BJ (cell line): Measurements from ENCODE around the gene HMCN2. TPM values are rescaled to one million over a fixed set of nuclear protein-coding genes. Genes with fewer than 3 reads are reported as not detected.

Source experiments
- CTCF ChIA-PET: fragments of 350-600 bp; formaldehyde crosslinking; extraction: SDS; loops from one replicate; lab custom pipeline; 2021; ENCODE audit warnings: antibody characterized with exemption, inconsistent platforms; lab: Yijun Ruan, JAX
- POLR2A ChIA-PET: fragments of 300-600 bp; sonication (Branson Sonifier 250); formaldehyde crosslinking; extraction: SDS; loops from one replicate; lab custom pipeline; 2021; ENCODE audit warnings: antibody characterized with exemption; lab: Charles Lee
- DNase-seq: peaks from one replicate; pipeline ENCODE4 v3.0.0-alpha.2; 2011; ENCODE audit warnings: low read depth
- H3K27me3 ChIP-seq: 2 replicates; pipeline ENCODE4 v1.6.0; 2011; ENCODE audit warnings: low read length; ENCODE audit not compliant: control insufficient read depth, insufficient read depth
- H3K36me3 ChIP-seq: 2 replicates; pipeline ENCODE4 v1.5.1; 2011; ENCODE audit warnings: low read length; ENCODE audit not compliant: control insufficient read depth, insufficient read depth
- H3K4me3 ChIP-seq: 2 replicates; pipeline ENCODE4 v1.5.1; 2011; ENCODE audit warnings: low read depth, mild to moderate bottlenecking, control low read depth, low read length
- polyA plus RNA-seq: library from polyadenylated mRNA; depleted of rRNA; stranded (reverse); fragments of >200 nt; gene quantifications from 2 replicates; pipeline ENCODE4 v1.2.3, GENCODE V29; 2011
- TF ChIP-seq, protein P1 (sequence below): IDR thresholded peaks from 2 replicates; pipeline ENCODE4 v1.5.1; 2011; ENCODE audit warnings: low read depth, mild to moderate bottlenecking, control low read depth, inconsistent platforms, low read length, moderate library complexity; ENCODE audit not compliant: insufficient read depth

Gene HMCN2
- polyA plus RNA-seq, 1 experiment = not detected

DNA sequence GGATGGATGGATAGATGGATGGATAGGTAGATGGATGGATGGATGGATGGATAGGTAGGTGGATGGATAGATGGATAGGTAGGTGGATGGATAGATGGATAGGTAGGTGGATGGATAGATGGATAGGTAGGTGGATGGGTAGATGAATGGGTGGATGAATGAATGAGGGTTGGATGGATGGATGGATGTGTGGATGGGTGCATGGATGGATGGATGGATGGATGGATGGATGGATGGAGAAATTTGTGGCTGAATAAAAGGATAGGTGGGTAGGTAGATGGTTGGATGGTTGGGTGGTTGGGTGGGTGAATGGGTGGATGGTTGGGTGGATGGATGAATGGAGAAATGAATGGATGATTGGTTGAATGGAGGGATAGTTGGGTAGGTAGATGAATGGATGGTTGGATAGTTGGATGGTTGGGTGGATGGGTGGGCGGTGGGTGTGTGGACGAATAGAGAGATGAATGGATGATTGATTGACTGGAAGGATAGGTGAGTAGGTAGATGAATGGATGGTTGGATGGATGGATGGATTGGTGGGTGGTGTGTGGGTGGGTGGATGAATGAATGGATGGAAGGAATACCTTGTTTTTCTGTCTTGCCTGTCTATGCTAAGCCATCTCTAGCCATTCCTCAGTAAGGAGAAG lies 108.2 kb downstream of the HMCN2 start:
- no peak for DNase-seq
- TF ChIP-seq, protein P1, sequence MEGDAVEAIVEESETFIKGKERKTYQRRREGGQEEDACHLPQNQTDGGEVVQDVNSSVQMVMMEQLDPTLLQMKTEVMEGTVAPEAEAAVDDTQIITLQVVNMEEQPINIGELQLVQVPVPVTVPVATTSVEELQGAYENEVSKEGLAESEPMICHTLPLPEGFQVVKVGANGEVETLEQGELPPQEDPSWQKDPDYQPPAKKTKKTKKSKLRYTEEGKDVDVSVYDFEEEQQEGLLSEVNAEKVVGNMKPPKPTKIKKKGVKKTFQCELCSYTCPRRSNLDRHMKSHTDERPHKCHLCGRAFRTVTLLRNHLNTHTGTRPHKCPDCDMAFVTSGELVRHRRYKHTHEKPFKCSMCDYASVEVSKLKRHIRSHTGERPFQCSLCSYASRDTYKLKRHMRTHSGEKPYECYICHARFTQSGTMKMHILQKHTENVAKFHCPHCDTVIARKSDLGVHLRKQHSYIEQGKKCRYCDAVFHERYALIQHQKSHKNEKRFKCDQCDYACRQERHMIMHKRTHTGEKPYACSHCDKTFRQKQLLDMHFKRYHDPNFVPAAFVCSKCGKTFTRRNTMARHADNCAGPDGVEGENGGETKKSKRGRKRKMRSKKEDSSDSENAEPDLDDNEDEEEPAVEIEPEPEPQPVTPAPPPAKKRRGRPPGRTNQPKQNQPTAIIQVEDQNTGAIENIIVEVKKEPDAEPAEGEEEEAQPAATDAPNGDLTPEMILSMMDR = no peak
- ChIA-PET POLR2A (no interaction called here), CTCF (no interaction called here)
- Histone ChIP-seq H3K4me3 (no peak overlapping the region), H3K36me3 (no peaks in the 10 kb centered on the region), H3K27me3 (no peaks in the 10 kb centered on the region)

- no peak overlapping the region for H3K4me3 ChIP-seq
- H3K36me3 ChIP-seq = no peaks in the 10 kb centered on the region
- peaks cover 2% of the 10 kb centered on the region; the same call in 1 of the 2 replicates for H3K27me3 ChIP-seq
- DNase-seq = no peak
- ChIA-PET CTCF (no interaction called here), POLR2A (no interaction called here)
- TF ChIP-seq, protein P1 = no peak
Measured at GRCh38 chr9:130377612-130378011, 112.1 kb downstream of the HMCN2 start.

DNA sequence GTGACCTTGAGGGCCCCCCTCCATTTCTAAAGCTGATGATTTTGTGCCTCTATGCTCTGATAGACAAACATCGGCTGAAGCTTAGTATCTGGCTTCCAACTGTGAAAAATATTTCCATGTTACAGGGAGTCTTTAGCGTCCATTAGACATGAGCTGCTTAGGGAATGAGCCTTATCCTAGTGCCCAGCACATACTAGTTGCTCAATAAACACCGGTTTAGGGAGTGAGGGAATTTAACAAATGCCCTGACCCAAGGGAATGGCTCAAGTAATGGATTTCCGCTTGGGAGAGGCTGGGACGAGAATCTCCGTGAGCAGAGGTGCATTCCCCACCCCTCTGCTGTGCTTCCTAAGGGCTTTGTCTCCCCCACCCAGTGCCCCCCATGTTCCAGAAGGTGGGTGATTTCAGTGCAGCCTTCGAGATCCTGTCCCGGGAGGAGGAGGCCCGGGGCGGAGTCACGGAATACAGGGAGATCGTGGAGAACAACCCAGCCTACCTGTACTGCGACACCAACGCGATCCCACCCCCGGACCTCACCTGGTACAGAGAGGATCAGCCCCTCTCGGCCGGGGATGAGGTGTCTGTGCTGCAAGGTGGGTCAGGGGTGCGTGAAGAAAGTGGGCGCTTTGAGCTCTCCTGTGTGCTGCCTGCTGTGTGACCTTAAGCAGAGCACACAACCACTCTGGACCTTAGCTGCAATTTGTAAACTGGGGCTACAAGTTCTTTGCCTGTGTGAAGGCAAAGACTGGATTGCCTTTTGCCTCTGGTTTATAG lies 113.5 kb downstream of the HMCN2 start:
- TF ChIP-seq, protein P1 = no peak
- no peak for DNase-seq
- CTCF ChIA-PET = interaction anchor here (1.4 kb wide), 1 partner anchor 10 kb away, joined by 3 read pairs; no protein-coding TSS in a partner anchor
- POLR2A ChIA-PET = no interaction called here
- Histone ChIP-seq H3K27me3 (peaks cover 3% of the 10 kb centered on the region; the same call in 1 of the 2 replicates), H3K36me3 (no peaks in the 10 kb centered on the region), H3K4me3 (no peak overlapping the region)

DNA sequence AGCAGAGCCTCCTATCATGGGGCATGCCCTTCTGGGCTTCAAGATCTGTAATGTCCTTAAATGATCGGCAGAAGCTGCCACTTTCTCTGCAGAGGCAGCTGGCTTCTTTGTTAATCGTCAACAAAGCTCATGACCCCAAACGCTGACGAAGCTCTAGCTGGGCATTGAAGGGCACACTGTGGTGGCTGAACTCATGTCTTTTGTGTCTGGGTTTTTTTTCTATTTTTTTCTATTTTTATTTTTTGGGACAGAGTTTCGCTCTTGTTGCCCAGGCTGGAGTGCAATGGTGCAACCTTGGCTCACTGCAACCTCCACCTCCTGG lies 114.0 kb downstream of the HMCN2 start:
- Histone ChIP-seq H3K27me3 (peaks cover 3% of the 10 kb centered on the region; the same call in 1 of the 2 replicates), H3K36me3 (no peaks in the 10 kb centered on the region), H3K4me3 (no peak overlapping the region)
- DNase-seq = no peak
- ChIA-PET POLR2A (no interaction called here), CTCF (interaction anchor here (1.4 kb wide), 1 partner anchor 9 kb away, joined by 3 read pairs; no protein-coding TSS in a partner anchor)
- TF ChIP-seq, protein P1 = no peak

DNA sequence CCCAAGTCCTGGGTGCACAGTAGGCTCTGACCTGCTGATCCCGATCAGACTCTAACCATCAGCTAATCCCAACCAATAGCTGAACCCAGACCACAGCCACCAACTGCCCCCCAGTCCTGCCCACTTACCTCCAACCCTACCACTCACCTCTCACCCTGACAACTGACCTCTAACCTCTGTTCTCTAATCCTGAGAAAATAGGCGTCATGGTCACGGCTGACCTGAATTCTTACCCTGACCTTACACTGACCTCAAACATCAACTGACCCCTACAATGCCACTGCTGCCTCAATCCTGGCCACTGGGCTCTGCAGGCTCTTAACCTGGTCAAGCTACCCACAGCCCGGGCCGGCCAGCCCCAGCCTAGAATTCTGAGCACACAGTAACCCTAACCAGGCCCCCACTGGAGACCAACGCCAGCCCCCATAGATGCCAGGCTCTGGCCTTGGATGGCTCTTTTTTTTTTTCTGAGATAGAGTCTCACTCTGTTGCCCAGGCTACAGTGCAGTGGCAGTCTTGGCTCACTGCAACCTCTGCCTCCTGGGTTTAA lies 115.4 kb downstream of the HMCN2 start:
- TF ChIP-seq, protein P1 = no peak
- Histone ChIP-seq H3K4me3 (no peak overlapping the region), H3K36me3 (no peaks in the 10 kb centered on the region), H3K27me3 (peaks cover 3% of the 10 kb centered on the region; the same call in 1 of the 2 replicates)
- no peak for DNase-seq
- ChIA-PET POLR2A (no interaction called here), CTCF (no interaction called here)
